Measurements from ENCODE around the gene ZNF420.

DNA sequence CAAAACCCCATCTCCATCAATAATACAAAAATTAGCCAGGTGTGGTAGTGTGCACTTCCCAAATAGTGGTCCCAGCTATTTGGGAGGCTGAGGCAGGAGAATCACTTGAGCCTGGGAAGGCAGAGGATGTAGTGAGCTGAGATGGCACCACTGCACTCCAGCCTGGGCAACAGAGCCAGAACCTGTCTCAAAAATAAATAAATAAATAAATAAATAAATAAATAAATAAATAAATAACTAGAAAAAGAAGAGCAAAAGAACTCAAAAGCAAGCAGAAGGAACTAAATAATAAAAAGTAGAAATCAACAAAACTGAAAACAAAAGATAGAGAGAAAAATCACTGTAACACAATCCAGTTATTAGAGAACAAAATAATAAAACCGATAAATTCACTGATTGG, 81.9 kb downstream of the ZNF420 start:
- TF ChIP-seq CTCF (IDR thresholded peaks at IDR 0.05) (no peak), POLR2AphosphoS5 (IDR thresholded peaks at IDR 0.05) (no peak)
